ENCODE results near the gene SLC22A31.

The SLC22A31 gene

DNA sequence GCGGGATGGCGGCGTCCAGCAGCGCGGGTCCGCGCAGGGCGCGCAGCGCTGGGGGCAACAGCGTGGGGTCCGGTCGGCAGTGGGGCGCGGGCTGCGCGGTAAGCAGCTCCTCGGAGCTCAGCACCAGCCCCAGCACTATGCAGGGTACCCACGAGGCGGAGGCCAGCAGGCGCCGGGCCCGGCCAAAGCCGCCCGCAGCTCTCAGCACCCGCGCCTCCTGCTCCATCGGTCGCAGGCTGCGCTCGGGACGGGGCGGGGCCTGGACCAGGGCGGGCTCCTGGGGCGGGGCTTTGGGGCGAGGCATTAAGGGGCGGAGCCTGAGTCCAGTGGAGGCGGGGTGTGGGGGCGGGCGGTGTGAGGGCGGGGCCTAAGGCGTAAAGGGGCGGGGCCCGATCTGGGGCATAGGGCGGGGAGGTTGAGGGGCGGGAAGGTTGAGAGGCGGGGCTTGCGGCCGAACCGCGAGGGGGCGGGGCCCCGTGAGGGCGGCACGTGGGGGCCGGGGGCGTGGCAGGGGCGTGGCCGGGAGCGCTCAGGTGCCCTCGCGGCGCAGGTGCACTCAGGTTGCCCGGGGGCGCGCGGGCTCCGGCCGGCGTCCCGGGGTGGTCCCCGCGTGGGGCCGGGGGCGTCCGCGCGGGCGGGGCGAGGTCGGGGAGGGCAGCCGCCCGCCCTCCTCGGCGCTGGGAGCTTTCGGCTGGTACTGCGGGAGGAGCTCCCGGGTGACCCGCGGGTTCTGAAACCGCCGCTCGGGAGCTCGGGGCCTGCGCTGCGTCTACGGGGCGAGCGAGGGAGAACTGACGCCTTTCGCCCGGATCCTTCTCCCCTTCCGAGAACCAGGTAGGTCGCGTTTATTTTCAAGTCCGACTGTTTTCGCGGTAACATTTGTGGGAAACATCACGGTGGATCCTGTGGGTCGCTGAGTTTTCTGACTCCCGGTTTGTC lies 1.4 kb upstream of the SLC22A31 start:
- Mint-ChIP-seq H3K27ac (no peak overlapping the region), H3K9me3 (peaks cover 2% of the 10 kb centered on the region), H3K4me1 (ENCODE audit: low read depth) (peaks cover 14% of the 10 kb centered on the region), H3K36me3 (ENCODE audit: low read depth) (no peaks in the 10 kb centered on the region), H3K4me3 (no peak overlapping the region), H3K27me3 (peaks cover 61% of the 10 kb centered on the region)
- peak; percentile 88 for DNase-seq

DNA sequence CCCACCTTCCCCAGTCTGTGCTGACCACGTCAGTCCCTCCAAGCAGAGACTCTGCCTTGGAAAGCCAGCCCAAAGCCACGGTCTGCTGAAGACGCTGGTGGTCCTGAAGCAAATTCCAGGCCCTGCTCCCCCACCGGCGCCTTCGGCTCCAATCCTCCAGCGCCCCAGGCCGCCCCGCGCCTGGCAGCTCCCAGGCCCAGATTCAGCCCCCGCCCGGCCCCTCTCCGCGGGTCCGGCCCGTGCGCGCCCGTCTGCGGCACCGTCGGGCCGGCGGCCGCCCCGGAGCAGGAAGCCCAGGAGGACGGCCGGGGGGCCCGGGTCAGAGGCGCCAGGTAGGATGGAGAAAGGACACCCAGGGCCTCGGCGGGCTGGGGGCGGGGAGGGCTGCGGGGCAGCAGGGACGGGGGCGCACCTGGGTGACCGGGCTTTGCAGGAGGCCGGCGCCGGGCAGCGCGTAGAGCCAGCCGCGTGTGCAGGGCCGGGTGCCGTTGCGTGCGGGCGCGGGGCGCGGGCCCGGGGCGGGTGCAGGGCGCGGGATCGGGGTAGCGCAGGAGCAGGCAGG lies 594 bp upstream of the SLC22A31 start:
- H3K36me3 Mint-ChIP-seq (ENCODE audit: low read depth), result no peaks in the 10 kb centered on the region
- peak overlapping the region; percentile 43 for H3K4me3 Mint-ChIP-seq
- H3K4me1 Mint-ChIP-seq (ENCODE audit: low read depth), result peaks cover 14% of the 10 kb centered on the region
- H3K27ac Mint-ChIP-seq, result no peak overlapping the region
- H3K9me3 Mint-ChIP-seq, result peaks cover 2% of the 10 kb centered on the region
- H3K27me3 Mint-ChIP-seq, result peaks cover 54% of the 10 kb centered on the region
- DNase-seq, result no peak

- H3K27me3 Mint-ChIP-seq, result peaks cover 47% of the 10 kb centered on the region
- H3K36me3 Mint-ChIP-seq (ENCODE audit: low read depth), result no peaks in the 10 kb centered on the region
- DNase-seq, result no peak
- H3K27ac Mint-ChIP-seq, result no peak overlapping the region
- H3K4me3 Mint-ChIP-seq, result no peak overlapping the region
- H3K4me1 Mint-ChIP-seq (ENCODE audit: low read depth), result peaks cover 14% of the 10 kb centered on the region
- peaks cover 2% of the 10 kb centered on the region for H3K9me3 Mint-ChIP-seq
Measured at GRCh38 chr16:89199241-89200123, 855 bp downstream of the SLC22A31 start.

DNA sequence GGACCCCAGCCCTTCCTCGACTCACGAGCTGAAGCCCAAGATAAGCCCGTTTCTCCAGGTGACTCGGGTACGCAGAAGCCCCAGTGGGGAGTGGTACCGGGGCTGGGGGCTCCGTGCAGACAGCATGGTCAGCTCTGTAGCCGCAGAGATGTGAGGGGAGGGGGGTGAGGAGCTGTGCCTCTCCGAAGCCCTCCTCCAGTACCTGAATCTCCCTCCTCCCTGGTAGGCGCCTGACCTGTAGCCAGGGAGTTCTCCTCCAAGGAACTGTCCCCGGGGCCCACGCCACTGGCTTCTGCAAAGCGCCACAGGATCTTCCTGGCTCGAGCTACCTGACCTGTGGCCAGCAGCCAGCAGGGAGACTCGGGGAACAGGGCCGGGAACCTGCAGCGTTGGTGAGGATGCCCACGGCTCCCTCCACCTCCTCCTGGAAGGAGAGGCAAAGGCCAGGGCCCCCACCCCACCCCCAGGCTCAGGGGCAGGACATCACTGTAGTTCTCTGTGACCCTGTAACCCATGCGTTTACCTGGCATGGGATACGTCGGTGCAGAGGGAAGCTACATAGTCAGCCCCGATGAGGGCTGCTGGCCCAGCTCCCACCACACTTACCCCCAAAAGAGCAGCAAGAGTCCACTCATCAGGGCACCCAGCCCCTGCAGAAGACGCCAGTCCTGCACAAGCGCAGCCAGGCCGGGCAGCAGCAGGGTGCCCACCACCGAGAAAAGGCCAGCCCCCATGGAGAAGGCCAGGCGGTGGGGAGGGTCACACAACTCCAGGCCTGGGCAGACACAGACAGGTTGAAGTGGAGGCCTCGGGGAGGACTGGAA lies 1.7 kb downstream of the SLC22A31 start:
- H3K27me3 Mint-ChIP-seq, result peaks cover 39% of the 10 kb centered on the region
- H3K36me3 Mint-ChIP-seq (ENCODE audit: low read depth), result no peaks in the 10 kb centered on the region
- H3K27ac Mint-ChIP-seq, result no peak overlapping the region
- H3K9me3 Mint-ChIP-seq, result peaks cover 2% of the 10 kb centered on the region
- peaks cover 14% of the 10 kb centered on the region for H3K4me1 Mint-ChIP-seq (ENCODE audit: low read depth)
- no peak for DNase-seq
- H3K4me3 Mint-ChIP-seq, result no peak overlapping the region

DNA sequence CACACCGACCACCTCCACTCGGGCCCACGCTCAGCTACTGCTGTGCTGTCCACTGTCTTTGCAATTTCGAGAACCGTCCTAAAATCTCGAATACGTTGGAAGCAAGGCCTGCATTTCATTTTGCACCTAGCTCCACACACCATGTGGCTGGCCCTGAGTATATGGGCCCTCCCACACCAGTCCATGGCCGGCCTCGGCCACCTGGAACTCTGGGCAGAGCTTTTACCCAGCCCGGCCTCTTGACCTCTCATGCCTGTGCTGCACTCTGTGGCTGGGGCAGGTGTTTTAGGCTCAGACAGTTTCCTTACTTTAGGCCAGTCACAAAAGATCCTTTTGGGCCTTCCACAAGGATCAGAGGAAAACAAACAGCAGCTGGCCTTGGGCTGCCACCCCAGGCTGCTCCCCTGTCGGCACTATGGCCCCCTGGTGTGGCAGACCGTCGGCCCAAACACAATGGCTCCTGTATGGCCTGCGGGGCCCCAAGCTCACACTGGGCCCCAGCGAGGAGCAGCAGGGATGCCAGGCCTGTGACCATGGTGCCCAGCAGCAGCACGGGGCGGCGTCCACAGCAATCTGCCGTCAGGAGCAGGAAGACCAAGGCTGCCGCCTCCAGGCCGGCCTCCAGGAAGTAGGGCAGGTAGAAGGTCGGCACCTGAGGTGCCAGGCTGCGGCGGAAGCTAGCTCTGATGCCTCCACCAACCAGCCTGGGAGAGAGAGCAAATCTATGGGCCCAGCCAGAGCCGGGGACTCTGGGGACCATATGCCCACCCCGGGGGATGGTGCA lies 2.5 kb downstream of the SLC22A31 start:
- Mint-ChIP-seq H3K9me3 (peaks cover 2% of the 10 kb centered on the region), H3K4me3 (no peak overlapping the region), H3K4me1 (ENCODE audit: low read depth) (peaks cover 12% of the 10 kb centered on the region), H3K27ac (no peak overlapping the region), H3K27me3 (peaks cover 31% of the 10 kb centered on the region), H3K36me3 (ENCODE audit: low read depth) (no peaks in the 10 kb centered on the region)
- DNase-seq, result no peak

- H3K36me3 Mint-ChIP-seq (ENCODE audit: low read depth), result no peaks in the 10 kb centered on the region
- H3K4me3 Mint-ChIP-seq, result no peak overlapping the region
- H3K9me3 Mint-ChIP-seq, result no peaks in the 10 kb centered on the region
- DNase-seq, result no peak
- peaks cover 9% of the 10 kb centered on the region for H3K4me1 Mint-ChIP-seq (ENCODE audit: low read depth)
- H3K27ac Mint-ChIP-seq, result no peak overlapping the region
- peaks cover 24% of the 10 kb centered on the region for H3K27me3 Mint-ChIP-seq
Measured at GRCh38 chr16:89197033-89197632, 3.2 kb downstream of the SLC22A31 start.

- peaks cover 9% of the 10 kb centered on the region for H3K4me1 Mint-ChIP-seq (ENCODE audit: low read depth)
- H3K36me3 Mint-ChIP-seq (ENCODE audit: low read depth), result no peaks in the 10 kb centered on the region
- no peak for DNase-seq
- peaks cover 20% of the 10 kb centered on the region for H3K27me3 Mint-ChIP-seq
- no peak overlapping the region for H3K27ac Mint-ChIP-seq
- H3K9me3 Mint-ChIP-seq, result no peaks in the 10 kb centered on the region
- no peak overlapping the region for H3K4me3 Mint-ChIP-seq
Measured at GRCh38 chr16:89195521-89196171, 4.7 kb downstream of the SLC22A31 start.

GRCh38 chr16:89194340-89195311 lies 5.7 kb downstream of the SLC22A31 start:
- Mint-ChIP-seq H3K27me3 (peaks cover 10% of the 10 kb centered on the region), H3K36me3 (ENCODE audit: low read depth) (no peaks in the 10 kb centered on the region), H3K27ac (no peak overlapping the region), H3K9me3 (no peaks in the 10 kb centered on the region), H3K4me3 (no peak overlapping the region), H3K4me1 (ENCODE audit: low read depth) (peaks cover 3% of the 10 kb centered on the region)
- no peak for DNase-seq

DNA sequence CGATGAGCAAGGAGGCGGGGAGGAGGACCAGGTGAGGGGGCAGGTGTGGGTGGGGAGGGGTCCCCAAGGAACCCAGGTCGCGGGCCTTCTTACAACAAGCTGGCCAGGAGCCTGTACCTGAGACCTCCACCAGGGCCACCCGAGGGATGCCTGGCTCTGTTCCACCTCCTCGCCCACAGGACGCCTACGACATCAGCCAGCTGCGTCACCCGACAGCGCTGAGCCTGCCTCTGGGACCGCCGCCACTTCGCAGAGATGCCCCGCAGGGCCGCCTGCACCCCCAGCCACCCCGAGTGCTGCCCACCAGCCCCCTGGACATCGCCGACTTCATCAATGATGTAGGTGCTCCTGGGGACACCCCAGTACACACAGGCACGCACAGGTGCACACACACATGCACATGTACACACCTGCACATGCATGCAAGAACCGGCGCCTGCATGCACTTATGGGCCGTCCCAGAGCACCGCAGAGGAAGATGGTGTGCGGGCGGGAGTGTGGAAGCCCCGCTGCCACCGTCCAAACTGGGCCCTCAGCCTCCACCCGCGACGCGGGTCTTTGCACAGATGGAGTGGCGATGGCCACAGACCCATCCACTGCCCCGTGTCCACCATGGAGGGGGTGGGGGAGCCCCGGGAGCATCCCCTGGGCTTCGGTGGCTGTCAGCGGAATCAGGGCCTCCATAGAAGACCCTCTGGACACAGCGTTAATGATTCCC lies 6.6 kb downstream of the SLC22A31 start:
- Mint-ChIP-seq H3K4me3 (no peak overlapping the region), H3K27ac (no peak overlapping the region), H3K27me3 (peaks cover 1% of the 10 kb centered on the region), H3K4me1 (ENCODE audit: low read depth) (peaks cover 3% of the 10 kb centered on the region), H3K9me3 (no peaks in the 10 kb centered on the region), H3K36me3 (ENCODE audit: low read depth) (no peaks in the 10 kb centered on the region)
- DNase-seq, result peak; percentile 34

DNA sequence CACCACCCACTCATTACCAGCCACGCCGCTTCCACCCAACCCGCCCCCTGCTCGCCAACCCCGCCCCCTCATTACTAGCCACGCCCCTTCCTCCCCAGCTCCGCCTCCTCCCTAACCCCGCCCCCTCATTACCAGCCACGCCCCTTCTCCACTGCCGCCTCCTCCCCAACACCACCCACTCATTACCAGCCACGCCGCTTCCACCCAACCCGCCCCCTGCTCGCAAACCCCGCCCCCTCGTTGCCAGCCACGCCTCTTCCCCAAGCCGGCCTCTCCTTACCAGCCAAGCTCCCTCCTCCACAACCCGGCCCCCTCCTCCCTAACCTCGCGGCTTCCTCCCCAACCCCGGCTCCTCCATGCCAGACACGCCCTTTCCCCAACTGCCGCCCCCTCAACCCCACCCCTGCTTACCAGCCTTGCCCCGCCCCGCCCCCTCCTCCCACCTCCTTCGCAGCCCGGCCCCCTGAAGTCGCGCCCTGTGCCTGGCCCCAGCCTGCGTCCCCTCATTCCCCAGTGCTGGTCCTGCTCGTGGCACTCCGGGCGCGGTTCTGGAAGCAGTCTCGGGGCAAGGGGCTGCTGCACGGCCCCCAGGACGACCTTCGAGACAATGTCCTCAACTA lies 7.3 kb downstream of the SLC22A31 start:
- no peak overlapping the region for H3K27ac Mint-ChIP-seq
- H3K27me3 Mint-ChIP-seq, result no peaks in the 10 kb centered on the region
- H3K9me3 Mint-ChIP-seq, result no peaks in the 10 kb centered on the region
- peak; percentile 77 for DNase-seq
- H3K36me3 Mint-ChIP-seq (ENCODE audit: low read depth), result no peaks in the 10 kb centered on the region
- H3K4me3 Mint-ChIP-seq, result no peak overlapping the region
- H3K4me1 Mint-ChIP-seq (ENCODE audit: low read depth), result peaks cover 3% of the 10 kb centered on the region

Measured in activated T-cell treated with anti-CD3 and anti-CD28 coated beads, Interleukin-2, amount 50 U/mL, for 24 hours (primary cell).